ENCODE measurements around the gene ZMYND15. TPM values are rescaled to one million over a fixed set of nuclear protein-coding genes. Genes with fewer than 3 reads are reported as not detected.
A peak's percentile ranks its signal among the peaks of the same experiment; 100 is the strongest.
"Not testable (repeated sequence)": the region's sequence is repeated elsewhere in the genome, so short reads cannot be mapped to it uniquely, and the experiment has no call there.

ZMYND15 gene
- total RNA-seq, 1 experiment from 2014 or later: 0.33 TPM

DNA sequence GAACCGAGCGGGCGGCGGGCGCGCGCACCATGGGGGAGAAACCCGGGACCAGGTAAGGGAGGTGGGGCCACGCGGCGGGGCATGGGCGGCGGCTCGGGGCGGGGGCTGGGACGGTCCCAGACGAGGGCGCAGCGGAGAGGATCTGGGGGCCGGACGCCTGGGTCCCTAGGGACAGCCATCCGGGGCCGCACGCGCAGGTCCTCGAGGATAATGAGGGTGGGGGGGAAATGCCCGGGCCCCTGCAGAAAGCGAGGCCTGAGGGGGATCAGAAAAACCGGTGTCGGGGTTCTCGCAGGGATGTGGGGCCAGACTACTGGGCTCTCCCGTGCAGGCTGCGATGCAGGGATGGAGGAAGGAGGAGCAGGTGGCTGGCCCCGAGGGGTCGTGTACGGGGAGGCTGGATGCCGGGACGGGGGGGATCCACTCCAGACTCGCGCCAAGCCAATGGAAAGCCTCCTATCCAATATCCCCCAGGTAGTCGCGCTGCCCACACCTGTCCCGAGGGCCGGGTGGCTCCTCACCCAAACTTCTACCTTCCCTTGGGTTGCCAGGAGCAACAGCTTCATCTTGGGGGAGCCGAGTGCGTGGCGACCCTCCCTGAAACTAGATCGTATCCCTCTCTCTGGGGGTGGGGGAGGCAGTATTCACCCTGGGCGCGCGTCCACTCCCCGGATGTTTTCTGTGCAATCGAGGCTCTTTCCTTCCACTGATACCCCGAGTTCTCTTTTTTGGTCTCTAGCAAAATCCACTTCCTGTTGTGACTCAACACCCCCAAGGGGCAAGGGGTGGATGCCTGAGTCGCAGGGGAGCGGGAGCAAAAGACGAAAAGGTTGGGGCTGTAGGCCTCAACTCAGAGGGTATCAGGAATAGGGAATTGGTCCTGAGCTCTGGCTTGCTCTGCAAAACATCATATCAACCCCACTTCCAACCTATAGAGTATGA lies 28.7 kb upstream of the ZMYND15 start:
- no peaks in the 10 kb centered on the region for H3K36me3 ChIP-seq
- DNase-seq: no peak
- no peaks in the 10 kb centered on the region for H3K27me3 ChIP-seq
- H3K4me3 ChIP-seq: peak overlapping the region; percentile 64
- H3K9me3 ChIP-seq: no peaks in the 10 kb centered on the region

DNA sequence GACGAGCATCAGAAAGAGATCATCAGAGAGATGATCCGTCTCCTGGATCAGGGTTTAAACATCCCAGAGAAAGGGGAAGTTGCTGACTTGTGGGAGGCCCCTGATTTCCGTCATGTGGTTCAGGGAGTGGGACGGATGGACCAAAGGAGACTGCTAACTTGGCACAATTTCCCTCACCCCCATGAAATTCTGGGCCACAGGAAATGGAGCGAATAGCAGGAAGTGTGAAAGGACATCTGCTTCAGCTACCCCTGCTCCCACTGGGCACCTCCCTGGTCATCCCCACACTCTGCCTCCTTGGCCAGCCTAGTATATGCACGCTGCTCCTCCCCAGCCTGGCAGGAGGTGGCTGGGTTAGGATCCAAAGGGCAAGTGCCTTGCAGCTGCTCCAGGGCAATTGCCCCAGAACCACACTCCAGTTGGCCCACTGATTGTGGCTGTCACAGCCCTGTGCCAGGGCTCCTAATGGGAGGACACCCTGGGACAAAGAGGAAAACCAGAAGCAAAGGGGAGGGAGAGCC lies 27.9 kb upstream of the ZMYND15 start:
- Histone ChIP-seq H3K9me3 (no peaks in the 10 kb centered on the region), H3K36me3 (no peaks in the 10 kb centered on the region), H3K27me3 (no peaks in the 10 kb centered on the region), H3K4me3 (no peak overlapping the region)
- DNase-seq: no peak

DNA sequence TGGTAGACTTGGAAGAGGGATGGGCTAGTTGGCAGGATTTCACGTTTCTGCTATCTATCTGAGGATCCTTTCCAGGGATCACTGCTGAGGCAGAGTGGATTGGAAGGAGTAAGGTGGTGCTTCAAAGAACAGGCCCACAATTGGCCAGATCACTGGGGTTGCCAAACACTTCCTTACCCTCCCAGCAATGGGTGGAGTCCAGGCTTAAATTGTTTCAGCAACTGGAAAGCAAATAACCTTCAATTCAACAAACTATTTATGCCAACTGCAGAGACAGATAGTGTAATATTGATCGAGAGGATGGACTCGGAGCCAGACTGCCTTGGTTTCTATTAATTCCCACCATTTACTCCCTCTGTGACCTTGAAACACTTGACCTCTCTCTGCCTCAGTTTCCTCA lies 27.1 kb upstream of the ZMYND15 start:
- no peaks in the 10 kb centered on the region for H3K27me3 ChIP-seq
- H3K9me3 ChIP-seq: no peaks in the 10 kb centered on the region
- H3K36me3 ChIP-seq: no peaks in the 10 kb centered on the region
- no peak overlapping the region for H3K4me3 ChIP-seq
- DNase-seq: no peak

DNA sequence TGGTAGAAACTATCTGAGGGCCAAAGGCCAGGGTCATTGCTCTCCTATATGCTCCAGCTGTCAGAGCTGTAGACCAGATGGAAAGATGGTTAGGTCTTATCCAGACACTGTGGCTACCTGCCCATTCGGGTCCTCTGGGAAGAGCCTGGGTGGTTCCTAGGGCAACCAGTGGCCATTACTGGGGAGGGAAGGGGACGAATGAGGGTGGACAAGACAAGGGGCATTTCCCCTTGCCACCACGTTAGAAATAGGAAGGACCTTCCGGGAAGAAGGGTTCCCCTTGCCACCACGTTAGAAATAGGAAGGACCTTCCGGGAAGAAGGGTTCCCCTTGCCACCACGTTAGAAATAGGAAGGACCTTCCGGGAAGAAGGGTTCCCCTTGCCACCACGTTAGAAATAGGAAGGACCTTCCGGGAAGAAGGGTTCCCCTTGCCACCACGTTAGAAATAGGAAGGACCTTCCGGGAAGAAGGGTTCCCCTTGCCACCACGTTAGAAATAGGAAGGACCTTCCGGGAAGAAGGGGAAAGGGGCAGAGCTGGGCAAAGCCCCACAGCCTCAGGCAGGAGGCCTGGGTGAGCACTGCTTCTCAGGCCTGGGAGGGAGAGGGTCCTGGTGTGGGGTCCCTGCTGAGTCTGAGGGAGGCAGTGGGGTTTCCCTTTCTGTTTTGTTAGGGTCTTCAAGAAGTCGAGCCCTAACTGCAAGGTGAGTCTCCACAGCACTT lies 25.1 kb upstream of the ZMYND15 start:
- not testable (repeated sequence) for H3K4me3 ChIP-seq, H3K9me3 ChIP-seq, H3K27me3 ChIP-seq, H3K36me3 ChIP-seq, DNase-seq

DNA sequence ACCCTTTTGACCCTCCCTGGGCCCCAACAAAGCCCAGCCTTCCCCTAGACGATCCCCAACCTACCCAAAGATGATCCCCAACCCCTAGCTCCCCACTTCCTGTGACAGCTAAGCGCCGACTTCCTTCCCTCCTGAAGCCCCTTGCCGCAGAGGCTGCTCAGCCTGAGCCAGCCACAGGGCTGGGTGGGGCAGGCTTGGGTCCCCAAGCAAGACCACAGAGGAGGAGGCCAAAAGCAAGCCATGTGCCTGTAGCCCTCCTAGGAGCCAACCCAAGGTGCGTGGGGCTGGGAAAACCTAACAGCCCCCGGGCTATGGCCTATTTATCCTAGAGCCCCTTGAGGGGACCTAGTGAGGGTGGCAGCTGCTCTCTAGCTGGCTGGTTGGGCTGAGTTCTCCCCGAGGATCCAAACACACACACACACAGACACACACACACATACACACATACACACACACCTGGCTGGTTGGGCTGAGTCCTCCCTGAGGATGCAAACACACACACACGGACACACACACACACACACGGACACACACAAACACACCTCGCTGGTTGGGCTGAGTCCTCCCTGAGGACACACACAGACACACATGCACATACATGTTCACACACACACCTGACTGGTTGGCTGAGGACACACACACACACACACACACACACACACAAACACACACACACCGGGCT lies 24.4 kb upstream of the ZMYND15 start:
- Histone ChIP-seq H3K4me3 (no peak overlapping the region), H3K36me3 (no peaks in the 10 kb centered on the region), H3K9me3 (no peaks in the 10 kb centered on the region), H3K27me3 (no peaks in the 10 kb centered on the region)
- no peak for DNase-seq

DNA sequence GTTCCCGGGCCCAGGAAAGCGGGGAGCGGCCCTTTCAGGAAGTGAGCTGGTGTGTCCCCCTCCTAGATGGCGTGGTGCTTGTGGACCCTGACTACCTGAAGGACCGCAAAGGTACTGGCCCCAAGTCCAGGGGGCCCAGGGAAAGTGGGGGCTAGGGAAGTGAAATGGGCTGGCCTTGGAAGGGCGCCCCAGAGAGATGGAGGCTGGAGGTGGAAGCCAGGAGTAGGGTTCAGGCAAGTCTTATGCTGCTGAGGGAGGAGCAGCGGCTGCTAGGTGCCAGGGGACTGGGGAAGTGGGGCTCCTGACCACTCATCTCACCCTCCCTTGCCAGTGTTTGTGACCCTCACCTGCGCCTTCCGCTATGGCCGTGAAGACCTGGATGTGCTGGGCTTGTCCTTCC lies 23.6 kb upstream of the ZMYND15 start:
- Histone ChIP-seq H3K36me3 (no peaks in the 10 kb centered on the region), H3K4me3 (no peak overlapping the region), H3K9me3 (no peaks in the 10 kb centered on the region), H3K27me3 (no peaks in the 10 kb centered on the region)
- DNase-seq: no peak

DNA sequence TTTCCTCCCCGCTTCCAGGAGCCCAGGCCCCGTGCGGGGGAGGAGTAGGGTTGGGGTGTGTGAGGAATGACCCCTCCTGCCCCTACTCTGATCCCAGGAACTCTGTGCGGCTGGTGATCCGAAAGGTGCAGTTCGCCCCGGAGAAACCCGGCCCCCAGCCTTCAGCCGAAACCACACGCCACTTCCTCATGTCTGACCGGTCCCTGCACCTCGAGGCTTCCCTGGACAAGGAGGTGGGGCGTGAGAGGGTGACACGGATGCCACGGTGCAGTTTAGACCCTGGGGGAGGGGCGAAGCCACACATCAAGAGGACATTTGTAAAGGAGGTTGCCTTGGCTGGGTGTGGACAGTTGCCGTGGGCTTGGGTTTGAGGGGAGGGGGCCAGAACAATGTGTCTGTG lies 21.8 kb upstream of the ZMYND15 start:
- no peaks in the 10 kb centered on the region for H3K9me3 ChIP-seq
- no peak for DNase-seq
- no peaks in the 10 kb centered on the region for H3K27me3 ChIP-seq

DNA sequence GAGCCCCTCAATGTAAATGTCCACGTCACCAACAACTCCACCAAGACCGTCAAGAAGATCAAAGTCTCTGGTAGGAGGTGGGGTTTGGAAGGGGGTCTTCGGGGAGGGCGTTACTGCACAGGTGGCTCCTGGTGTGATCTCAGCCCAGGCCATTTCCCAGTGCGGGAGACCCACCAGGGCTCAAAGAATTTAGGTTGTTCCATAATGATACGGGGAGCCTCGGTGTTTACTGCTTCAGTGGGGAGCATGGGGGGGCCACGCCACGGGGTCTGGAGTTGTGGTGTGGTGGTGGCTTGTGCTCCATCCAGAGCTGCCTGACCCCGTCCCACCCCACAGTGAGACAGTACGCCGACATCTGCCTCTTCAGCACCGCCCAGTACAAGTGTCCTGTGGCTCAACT lies 21.4 kb upstream of the ZMYND15 start:
- H3K27me3 ChIP-seq: no peaks in the 10 kb centered on the region
- no peak for DNase-seq
- H3K9me3 ChIP-seq: no peaks in the 10 kb centered on the region
- no peaks in the 10 kb centered on the region for H3K36me3 ChIP-seq
- no peak overlapping the region for H3K4me3 ChIP-seq

More for the DNA sequence above, 21.8 kb upstream of the ZMYND15 start:
- Histone ChIP-seq H3K4me3 (no peak overlapping the region), H3K36me3 (no peaks in the 10 kb centered on the region)

DNA sequence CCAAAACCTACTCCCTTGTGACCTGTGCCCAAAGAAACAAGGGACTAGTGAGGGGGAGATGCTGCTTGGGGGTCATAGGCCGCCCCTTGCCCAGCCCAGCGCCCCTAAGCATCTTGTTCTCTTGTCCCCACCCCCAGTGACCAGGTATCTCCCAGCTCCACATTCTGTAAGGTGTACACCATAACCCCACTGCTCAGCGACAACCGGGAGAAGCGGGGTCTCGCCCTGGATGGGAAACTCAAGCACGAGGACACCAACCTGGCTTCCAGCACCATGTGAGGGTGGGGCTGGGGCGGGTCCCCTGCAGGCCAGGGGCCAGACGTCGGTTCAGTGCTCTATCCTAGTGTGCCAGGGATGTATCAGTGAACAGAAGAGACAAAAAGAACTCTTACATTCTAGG lies 20.5 kb upstream of the ZMYND15 start:
- no peaks in the 10 kb centered on the region for H3K36me3 ChIP-seq
- no peak for DNase-seq
- H3K9me3 ChIP-seq: no peaks in the 10 kb centered on the region
- H3K4me3 ChIP-seq: no peak overlapping the region
- no peaks in the 10 kb centered on the region for H3K27me3 ChIP-seq

DNA sequence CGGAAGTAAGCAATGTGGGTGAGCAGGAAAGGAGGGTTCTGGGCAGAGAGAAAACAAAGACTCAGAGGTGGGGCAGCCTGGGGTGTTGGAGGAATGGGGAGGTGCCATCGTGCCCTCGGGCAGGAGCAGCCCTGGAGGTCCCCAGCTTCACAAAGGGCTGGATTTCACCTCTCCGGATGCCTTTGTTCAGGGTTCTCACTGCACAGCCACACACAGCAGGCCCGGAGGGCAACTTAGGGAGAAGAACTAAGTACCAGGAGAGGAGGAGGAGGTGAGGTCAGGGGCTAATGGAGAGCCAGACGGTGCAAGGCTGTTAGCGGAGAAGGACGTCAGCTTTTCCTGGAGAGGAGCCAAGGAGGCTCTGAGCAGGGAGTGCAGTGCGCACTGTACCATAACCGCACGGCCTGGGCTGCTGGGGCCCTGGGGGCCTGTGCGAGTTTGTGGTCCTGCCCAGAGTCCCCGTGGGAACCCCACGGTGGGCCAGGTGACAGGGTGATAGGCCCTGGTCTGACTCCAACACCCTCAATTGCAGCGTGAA lies 19.9 kb upstream of the ZMYND15 start:
- Histone ChIP-seq H3K9me3 (no peaks in the 10 kb centered on the region), H3K36me3 (no peaks in the 10 kb centered on the region), H3K4me3 (no peak overlapping the region), H3K27me3 (no peaks in the 10 kb centered on the region)
- no peak for DNase-seq

DNA sequence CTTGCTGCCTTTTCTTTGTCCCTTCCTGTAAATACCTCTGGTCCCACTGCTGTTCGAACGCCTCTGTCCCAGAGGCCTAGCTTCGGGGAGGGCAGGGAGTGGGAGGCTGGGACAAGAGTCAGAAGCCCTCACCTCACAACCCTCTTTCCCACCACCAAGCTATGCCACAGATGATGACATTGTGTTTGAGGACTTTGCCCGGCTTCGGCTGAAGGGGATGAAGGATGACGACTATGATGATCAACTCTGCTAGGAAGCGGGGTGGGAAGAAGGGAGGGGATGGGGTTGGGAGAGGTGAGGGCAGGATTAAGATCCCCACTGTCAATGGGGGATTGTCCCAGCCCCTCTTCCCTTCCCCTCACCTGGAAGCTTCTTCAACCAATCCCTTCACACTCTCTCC lies 18.8 kb upstream of the ZMYND15 start:
- no peaks in the 10 kb centered on the region for H3K9me3 ChIP-seq
- H3K4me3 ChIP-seq: no peak overlapping the region
- no peaks in the 10 kb centered on the region for H3K27me3 ChIP-seq
- no peak for DNase-seq
- no peaks in the 10 kb centered on the region for H3K36me3 ChIP-seq

DNA sequence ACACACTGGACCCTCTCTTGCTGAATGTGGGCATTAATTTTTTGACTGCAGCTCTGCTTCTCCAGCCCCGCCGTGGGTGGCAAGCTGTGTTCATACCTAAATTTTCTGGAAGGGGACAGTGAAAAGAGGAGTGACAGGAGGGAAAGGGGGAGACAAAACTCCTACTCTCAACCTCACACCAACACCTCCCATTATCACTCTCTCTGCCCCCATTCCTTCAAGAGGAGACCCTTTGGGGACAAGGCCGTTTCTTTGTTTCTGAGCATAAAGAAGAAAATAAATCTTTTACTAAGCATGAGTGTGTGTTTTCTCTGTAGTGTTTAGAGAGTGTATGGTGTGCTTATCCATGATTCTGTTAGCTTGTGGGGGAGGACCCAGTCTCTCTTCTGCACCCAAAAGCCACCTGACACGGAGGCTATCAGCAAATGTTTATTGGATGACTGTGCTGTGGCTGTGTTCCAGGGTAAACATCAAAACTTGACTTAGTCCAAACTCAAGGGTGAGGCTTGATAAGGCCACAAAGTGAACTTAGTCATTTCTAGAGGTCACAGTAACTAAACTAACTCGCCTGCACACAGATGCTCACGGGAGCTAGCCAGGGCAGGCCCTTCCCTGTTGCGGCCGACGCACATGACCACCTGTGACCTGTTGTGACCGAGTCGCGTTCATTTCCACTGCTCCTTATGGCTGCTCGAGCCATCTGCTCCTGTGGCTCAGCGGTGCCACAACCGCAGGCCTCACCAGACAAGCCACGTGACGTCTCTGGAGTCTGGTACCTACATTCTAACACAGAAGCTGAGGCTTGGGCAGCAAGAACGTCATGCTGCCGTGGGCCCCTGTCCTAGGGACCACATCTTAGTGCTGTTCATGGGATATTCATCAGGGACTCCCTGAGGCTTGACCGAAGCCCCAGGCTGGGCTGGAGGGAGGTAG lies 18.2 kb upstream of the ZMYND15 start:
- H3K27me3 ChIP-seq: no peaks in the 10 kb centered on the region
- DNase-seq: no peak
- H3K9me3 ChIP-seq: no peaks in the 10 kb centered on the region
- no peaks in the 10 kb centered on the region for H3K36me3 ChIP-seq
- H3K4me3 ChIP-seq: no peak overlapping the region

DNA sequence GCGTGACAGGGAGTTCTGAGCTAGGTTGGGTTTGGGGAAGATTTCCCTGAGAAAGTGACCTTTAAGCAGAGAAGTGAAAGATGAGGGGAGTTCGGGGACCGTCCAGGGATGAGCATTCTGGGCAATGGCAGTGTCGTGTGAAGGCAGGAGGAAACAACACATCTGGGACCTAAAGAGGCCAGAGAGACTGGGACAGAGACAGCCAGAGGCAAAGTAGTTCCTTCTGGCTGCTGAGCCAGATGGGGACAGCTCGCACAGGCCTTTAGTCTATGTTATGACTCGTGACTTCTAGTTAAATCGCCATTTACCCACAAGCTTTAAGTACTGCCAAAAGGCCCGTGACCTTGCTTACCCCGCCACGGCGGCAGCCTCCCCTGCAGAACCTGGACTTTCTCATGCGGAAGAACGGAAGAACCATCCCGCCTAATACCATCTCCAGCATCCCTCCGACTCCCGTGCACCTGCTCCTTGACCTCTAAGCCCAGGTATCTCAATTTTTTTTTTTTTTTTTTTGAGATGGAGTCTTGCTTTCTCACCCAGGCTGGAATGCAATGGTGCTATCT lies 16.9 kb upstream of the ZMYND15 start:
- Histone ChIP-seq H3K4me3 (no peak overlapping the region), H3K36me3 (no peaks in the 10 kb centered on the region), H3K9me3 (no peaks in the 10 kb centered on the region), H3K27me3 (no peaks in the 10 kb centered on the region)
- no peak for DNase-seq

DNA sequence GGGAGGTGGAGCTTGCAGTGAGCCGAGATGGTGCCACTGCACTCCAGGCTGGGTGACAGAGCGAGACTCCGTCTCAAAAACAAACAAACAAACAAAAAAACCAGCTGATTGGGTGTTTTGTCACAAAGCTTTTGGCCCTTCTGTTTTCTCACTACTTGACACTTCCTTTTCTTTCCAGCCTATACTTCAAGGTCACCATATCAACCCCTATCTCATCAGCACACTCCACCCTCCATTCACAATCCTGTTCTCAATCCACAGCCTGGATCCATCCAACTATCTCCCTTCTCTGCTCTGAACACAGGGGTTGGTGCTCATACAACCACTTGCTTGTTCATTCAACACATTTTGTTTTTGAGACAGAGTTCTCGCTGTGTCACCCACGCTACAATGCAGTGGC lies 15.0 kb upstream of the ZMYND15 start:
- H3K36me3 ChIP-seq: no peaks in the 10 kb centered on the region
- H3K27me3 ChIP-seq: no peaks in the 10 kb centered on the region
- no peaks in the 10 kb centered on the region for H3K9me3 ChIP-seq
- H3K4me3 ChIP-seq: no peak overlapping the region
- DNase-seq: no peak

DNA sequence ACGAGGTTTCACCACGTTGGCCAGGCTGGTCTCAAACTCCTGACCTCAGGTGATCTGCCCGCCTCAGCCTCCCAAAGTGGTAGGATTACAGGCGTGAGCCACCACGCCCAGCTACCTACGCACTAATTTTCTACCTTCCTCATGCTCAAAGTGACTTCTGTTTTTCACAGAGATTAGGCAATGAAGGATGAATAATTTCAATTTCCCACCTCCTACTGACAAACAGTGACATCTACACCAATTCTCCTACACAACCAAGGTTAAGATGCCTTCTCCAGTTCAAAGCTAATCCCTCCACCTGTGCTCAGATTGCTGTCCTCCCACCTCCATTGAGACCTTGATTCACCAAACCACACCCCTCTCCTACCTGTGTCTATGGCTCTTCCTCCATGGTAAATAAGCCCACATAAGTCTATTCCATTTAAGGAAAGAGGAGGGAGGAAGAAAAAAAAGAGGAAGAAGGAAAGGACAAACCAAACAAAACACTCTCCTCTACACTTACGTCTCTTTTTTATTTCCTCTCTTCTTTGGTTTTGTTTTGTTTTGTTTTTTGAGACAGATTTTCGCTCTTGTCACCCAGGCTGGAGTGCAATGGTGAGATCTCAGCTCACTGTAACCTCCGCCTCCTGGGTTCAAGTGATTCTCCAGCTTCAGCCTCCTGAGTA lies 13.9 kb upstream of the ZMYND15 start:
- H3K27me3 ChIP-seq: no peaks in the 10 kb centered on the region
- DNase-seq: no peak
- no peak overlapping the region for H3K4me3 ChIP-seq
- no peaks in the 10 kb centered on the region for H3K36me3 ChIP-seq
- H3K9me3 ChIP-seq: no peaks in the 10 kb centered on the region

Measured in MG63 (cell line).